Daoy (cell line): Measurements from ENCODE around the gene PRR23E. TPM values are rescaled to one million over a fixed set of nuclear protein-coding genes. Genes with fewer than 3 reads are reported as not detected.
A peak's percentile ranks its signal among the peaks of the same experiment; 100 is the strongest.

Experiments
- DNase-seq: peaks from one replicate; pipeline ENCODE4 v3.0.0-alpha.2; 2015; ENCODE audit warnings: low read depth
- total RNA-seq: library from RNA; depleted of rRNA; stranded (reverse); fragments of >200 nt; shearing (Covaris generic); gene quantifications from 2 replicates; pipeline ENCODE4 v1.2.3, GENCODE V29; 2014

Gene PRR23E
- total RNA-seq, 1 experiment from 2014 or later, result not detected

DNA sequence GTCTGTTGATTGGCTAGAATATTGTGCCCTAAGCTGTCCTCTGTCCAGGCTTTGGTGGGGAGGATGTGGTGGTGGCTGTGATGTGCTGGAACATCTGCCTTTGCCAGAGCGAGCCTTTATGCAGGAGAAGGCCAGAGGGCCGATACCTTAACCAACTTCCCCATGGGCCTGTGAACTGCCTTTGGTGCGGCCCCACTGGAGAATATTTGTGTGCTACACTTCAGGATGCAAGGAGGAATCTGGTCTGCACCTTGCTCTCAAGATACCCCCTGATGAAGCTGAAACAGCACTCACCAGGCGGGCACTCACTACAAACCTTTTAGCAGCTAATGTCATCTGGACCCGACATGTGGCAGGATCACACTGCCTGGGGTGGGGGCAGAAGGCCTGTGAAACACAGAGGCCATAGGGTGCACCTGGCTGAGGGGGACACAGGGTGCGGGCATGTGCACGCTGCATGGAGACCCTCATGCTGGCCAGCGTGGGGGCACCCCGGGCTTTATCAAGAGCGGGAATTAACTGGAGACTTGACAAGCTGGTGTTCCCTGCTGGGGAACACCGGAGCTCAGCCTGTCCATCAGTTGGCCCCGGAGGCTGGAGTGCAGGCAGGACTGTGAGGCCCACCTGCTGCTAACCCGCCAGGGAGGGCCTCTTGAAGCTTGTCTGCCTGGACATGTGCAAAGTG is 16.4 kb downstream of the PRR23E start:
- no peak for DNase-seq

GRCh38 chr3:127209840-127210653 is 17.1 kb downstream of the PRR23E start:
- DNase-seq, result no peak

- DNase-seq, result no peak
Observed at GRCh38 chr3:127210654-127210943, 17.7 kb downstream of the PRR23E start.

GRCh38 chr3:127211118-127212060 is 18.5 kb downstream of the PRR23E start:
- DNase-seq, result no peak

GRCh38 chr3:127212231-127212630 is 19.3 kb downstream of the PRR23E start:
- no peak for DNase-seq

DNA sequence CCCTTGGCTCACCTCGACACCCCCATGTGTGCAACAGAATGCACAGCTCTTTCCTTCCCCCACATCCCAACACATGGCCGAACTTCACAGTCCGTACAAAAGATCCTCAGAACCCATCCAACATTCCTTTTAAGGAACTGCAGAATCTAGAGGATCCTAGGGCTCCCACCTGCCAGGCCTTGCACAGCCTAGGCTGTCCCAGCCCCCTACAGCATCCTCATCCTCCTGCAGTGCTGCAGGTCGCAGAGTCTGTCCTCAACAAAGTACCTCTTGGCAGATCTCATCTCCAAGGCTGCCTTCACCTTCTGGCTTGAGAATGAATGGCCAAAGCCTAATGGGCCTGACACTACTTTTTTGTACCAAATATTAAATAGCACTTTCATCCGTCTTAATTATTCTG is 19.8 kb downstream of the PRR23E start:
- DNase-seq, result no peak

GRCh38 chr3:127213381-127213918 is 20.5 kb downstream of the PRR23E start:
- no peak for DNase-seq

DNA sequence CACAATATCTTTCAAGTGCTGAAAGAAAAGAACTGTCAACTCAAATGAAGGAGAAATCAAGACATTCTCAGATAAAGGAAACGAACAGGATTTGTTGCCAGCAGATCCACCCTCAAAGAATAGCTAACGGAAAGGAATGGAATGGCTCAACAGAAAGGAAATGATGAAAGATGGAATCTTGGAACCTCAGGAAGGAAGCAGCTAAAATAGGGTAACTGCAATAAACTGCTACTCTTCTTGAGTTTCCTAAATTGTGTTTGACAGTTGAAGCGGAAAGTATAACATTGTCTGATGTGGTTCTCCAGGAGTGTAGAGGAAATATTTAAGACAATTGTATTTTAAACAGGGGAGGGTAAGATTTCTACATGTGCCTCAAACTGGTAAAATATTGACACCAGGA is 22.0 kb downstream of the PRR23E start:
- no peak for DNase-seq

GRCh38 chr3:127215714-127216414 is 22.9 kb downstream of the PRR23E start:
- no peak for DNase-seq

GRCh38 chr3:127216415-127217261 is 23.7 kb downstream of the PRR23E start:
- peak; percentile 33 for DNase-seq

DNA sequence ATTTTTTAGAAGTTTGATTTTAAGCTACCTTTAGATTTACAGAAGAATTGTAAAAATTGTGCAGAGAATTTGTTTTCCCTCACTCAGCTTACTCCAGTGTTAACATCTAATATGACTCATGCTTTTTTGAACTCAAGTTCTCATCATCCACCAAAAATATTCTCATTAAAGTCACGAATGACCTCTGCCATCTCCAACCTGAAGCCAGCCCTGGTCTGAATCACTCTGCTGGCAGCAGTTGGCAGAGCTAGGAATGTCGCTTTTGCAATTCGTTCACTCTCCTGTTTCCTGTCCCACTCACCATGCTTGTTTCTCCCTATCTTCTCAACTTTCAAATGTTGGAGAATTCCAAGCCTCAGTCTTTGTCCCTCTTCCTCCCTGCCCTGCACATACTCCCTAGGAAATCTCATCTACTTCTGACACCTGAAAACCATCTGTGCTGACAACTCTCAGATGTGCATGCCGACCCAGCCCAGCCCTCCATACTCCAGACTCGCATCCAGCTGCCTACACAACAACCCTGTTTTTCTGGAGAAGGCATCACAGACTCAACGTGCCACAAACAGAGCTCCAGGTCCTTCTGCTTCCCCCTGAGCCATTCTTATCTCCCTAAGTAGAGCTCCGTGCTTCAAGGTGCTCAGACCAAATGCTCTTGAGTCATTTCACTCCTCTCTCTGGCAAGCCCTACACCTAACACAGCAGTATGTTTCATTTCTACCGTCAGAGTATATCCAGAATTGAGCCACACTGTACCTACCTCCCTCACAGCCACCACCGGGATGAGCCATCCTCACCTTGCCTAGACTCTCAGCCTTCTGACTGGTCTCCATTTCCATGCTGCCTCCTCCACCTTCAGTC is 24.9 kb downstream of the PRR23E start:
- DNase-seq, result peak; percentile 24

DNA sequence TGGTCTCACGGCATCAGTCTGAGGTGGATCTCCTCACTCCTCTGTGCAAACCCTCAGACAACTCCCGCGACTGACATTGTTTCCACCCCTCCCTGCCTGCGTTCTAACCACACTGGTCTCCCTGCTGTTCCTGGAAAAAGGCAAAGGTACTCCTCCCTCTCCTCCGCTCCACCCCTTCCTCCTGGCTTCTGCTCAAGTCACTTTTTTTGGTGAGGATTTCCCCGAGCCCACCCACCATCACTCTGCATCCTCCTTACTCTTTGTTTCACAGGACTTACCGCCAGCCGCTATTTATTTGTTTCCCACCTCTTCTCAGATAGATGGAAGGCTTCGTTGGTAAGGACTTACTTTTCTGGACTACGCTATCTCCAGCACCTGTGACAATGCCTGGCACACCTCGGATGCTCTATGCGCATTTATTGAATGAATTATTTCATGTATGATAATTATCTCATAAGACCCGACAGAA is 25.6 kb downstream of the PRR23E start:
- DNase-seq, result no peak

DNA sequence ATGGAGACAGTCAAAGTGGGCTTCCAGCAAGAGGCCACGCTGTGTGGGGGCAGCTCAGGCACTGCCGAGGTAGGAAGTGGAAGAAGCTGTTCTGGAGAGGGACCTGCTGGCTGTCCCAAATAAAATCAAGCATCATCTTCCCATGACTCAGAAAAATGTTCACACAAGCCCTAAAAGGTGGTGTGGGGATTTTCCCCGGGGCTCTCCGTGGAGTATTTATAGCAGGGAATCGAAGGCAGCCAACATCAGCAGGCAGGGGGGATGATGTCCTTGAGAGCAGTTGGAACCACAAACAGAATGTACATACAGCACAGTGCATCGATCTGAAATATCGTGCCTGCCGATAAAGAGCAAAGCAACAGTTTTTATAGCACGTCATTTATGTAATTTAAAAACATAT is 27.6 kb downstream of the PRR23E start:
- DNase-seq, result no peak

- DNase-seq, result no peak
Observed at GRCh38 chr3:127221037-127221436, 28.1 kb downstream of the PRR23E start.

- DNase-seq, result no peak
Observed at GRCh38 chr3:127221446-127222035, 28.6 kb downstream of the PRR23E start.

GRCh38 chr3:127222163-127222562 is 29.2 kb downstream of the PRR23E start:
- DNase-seq, result no peak

GRCh38 chr3:127222664-127223063 is 29.7 kb downstream of the PRR23E start:
- DNase-seq, result no peak

DNA sequence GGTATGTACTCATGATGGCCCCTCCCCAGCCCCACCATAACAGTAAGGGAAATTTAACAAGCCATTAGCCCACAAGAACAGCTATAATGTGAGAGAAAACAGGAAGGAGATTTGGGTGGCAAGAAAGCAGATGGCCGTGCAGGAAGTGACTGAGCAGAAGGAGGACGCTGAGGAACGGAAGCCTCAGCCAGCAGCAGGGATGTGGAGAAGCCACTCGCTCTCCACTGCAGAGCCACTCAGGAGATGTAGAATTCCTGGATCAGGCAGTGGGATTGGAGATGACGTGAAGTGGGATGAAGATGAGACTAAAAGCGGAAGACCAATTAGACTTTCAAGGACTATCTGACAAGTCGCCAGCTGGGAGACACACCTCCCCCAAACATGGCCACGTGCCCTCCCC is 31.2 kb downstream of the PRR23E start:
- DNase-seq, result no peak

DNA sequence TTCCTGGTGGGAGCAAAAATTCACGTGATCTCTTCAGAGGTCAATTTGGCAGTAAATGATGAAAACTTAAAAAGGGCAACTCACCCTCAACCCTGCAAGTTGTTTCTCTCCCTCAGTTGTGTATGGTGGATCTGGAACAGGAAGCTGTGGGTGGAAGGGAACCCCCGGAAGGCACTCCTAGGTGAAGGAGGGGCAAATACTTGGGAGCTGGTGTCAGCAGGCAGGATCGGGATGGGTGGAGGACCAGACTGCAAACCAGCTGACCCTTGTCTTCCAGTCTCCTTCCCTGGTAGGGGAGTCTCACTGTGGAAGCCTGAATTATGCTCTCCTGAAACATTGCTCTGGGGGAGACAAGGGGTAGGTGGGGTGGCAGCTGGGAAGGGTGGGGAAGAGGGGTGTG is 33.5 kb downstream of the PRR23E start:
- DNase-seq, result no peak
